K562 (cell line): Measurements from ENCODE around the gene R3HDM2. TPM values are rescaled to one million over a fixed set of nuclear protein-coding genes. Genes with fewer than 3 reads are reported as not detected.

ENCODE experiments used
- DNMT1 ChIP-seq: fragments of 450-650 bp; IDR thresholded peaks from 2 replicates; pipeline ENCODE4 v1.6.1; 2016; ENCODE audit warnings: antibody characterized with exemption, mild to moderate bottlenecking
- FOXK2 ChIP-seq, 2 experiments: fragments of 450-650 bp; IDR thresholded peaks in 1 of 2; conservative IDR thresholded peaks in 1 of 2; 2 replicates each; pipeline ENCODE4 v1.6.1; 2016; ENCODE audit warnings: low read depth in 2 of 2, mild to moderate bottlenecking in 1 of 2
- HLTF ChIP-seq: fragments of 450-650 bp; IDR thresholded peaks from 2 replicates; pipeline ENCODE4 v1.6.1; 2016
- KAT7 ChIP-seq: sonication (generic); formaldehyde crosslinking; IDR thresholded peaks from 2 replicates; pipeline ENCODE4 v1.8.0; 2022; ENCODE audit warnings: missing genetic modification reagents, mild to moderate bottlenecking, borderline replicate concordance
- LARP7 ChIP-seq: fragments of 450-650 bp; IDR thresholded peaks from 2 replicates; pipeline ENCODE4 v1.6.1; 2016
- NFIX ChIP-seq: fragments of 250-450 bp; sonication (Bioruptor Pico); IDR thresholded peaks from 2 replicates; pipeline ENCODE4 v1.4.0; 2020; ENCODE audit warnings: low read depth, mild to moderate bottlenecking, moderate library complexity
- NR2F6 ChIP-seq: fragments of 450-650 bp; formaldehyde crosslinking; IDR thresholded peaks from 2 replicates; pipeline ENCODE4 v1.4.0; 2020; ENCODE audit warnings: mild to moderate bottlenecking
- POLR2AphosphoS5 ChIP-seq: IDR thresholded peaks from 2 replicates; pipeline ENCODE4 v1.6.1; 2011; ENCODE audit warnings: mild to moderate bottlenecking, low read depth, low read length, moderate library complexity; ENCODE audit not compliant: control insufficient read depth, insufficient read depth
- RBM39 ChIP-seq: fragments of 200-400 bp; formaldehyde crosslinking; optimal IDR thresholded peaks from 2 replicates; pipeline ENCODE3; 2018; ENCODE audit warnings: low read depth, low read length
- SRSF7 ChIP-seq: fragments of 200-400 bp; formaldehyde crosslinking; optimal IDR thresholded peaks from 2 replicates; pipeline ENCODE3; 2017; ENCODE audit warnings: mild to moderate bottlenecking, low read depth, low read length
- TEAD2 ChIP-seq: fragments of 450-650 bp; IDR thresholded peaks from 2 replicates; pipeline ENCODE4 v1.6.1; 2016; ENCODE audit warnings: missing genetic modification characterization, control low read depth, missing compliant biosample characterization
- ZNF263 ChIP-seq: sonication (generic); formaldehyde crosslinking; IDR thresholded peaks from 2 replicates; pipeline ENCODE4 v1.8.0; 2022; ENCODE audit warnings: mild to moderate bottlenecking, missing genetic modification reagents, borderline replicate concordance
- ZNF445 ChIP-seq: fragments of 250-450 bp; sonication (Bioruptor Pico); IDR thresholded peaks from 2 replicates; pipeline ENCODE4 v1.4.0; 2020; ENCODE audit warnings: low read depth, mild to moderate bottlenecking, moderate library complexity
- polyA plus RNA-seq, 8 experiments: library from polyadenylated mRNA; depleted of rRNA in 4 of 8; stranded (reverse) in 5 of 8; unstranded in 3 of 8; fragments of >200 nt; fragmentation: Nextera tagmentation in 2 of 8; fragmentation: Illumina TruSeq in 1 of 8; extraction: Ambion mirVana in 2 of 8; extraction: Trizol in 1 of 8; gene quantifications; 2 replicates each; pipeline versions ENCODE4 v1.2.1 to v1.2.3, GENCODE V29; 2011 to 2014; ENCODE audit warnings: inconsistent platforms in 1 of 8, missing spikeins in 1 of 8
- total RNA-seq, 7 experiments: library from RNA; depleted of rRNA in 6 of 7; stranded (reverse); fragments of >200 nt in 6 of 7; fragmentation: Illumina TruSeq in 2 of 7; extraction: Trizol in 2 of 7; gene quantifications; 2 replicates each; pipeline versions ENCODE4 v1.2.1 to v1.2.3, GENCODE V29; 2011 to 2021; ENCODE audit warnings: low replicate concordance in 1 of 7
- TF ChIP-seq, protein P1 (sequence below): fragments of 250-450 bp; sonication (Bioruptor Pico); IDR thresholded peaks from 2 replicates; pipeline ENCODE4 v1.5.0; 2020; ENCODE audit warnings: mild to moderate bottlenecking, borderline replicate concordance
- TF ChIP-seq, protein P2 (sequence below): fragments of 450-650 bp; IDR thresholded peaks from 2 replicates; pipeline ENCODE4 v1.6.1; 2016; ENCODE audit warnings: borderline replicate concordance
- TF ChIP-seq, protein P3 (sequence below): sonication (generic); formaldehyde crosslinking; IDR thresholded peaks from 2 replicates; pipeline ENCODE4 v1.8.0; 2023; ENCODE audit warnings: mild to moderate bottlenecking, missing genetic modification reagents
- TF ChIP-seq, protein P4 (sequence below), 2 experiments: fragments of 450-650 bp in 1 of 2; sonication (generic) in 1 of 2; formaldehyde crosslinking; conservative IDR thresholded peaks; 2 replicates each; pipeline versions ENCODE4 v1.4.0 to v1.8.1; 2020 to 2022; ENCODE audit warnings: mild to moderate bottlenecking in 1 of 2, missing genetic modification reagents in 1 of 2
- TF ChIP-seq, protein P5 (sequence below), 2 experiments: fragments of 450-650 bp; IDR thresholded peaks; 2 replicates each; pipeline ENCODE4 v1.6.1; 2018; ENCODE audit warnings: mild to moderate bottlenecking in 2 of 2, low read depth in 1 of 2; ENCODE audit not compliant: partially characterized antibody in 2 of 2

R3HDM2 gene
- total and polyA plus RNA-seq, 9 of the 15 experiments (the other 6 are each of a cell fraction or from before 2014, with no cell fraction given), result 3.3 to 18.8 (median 9.0) TPM

DNA sequence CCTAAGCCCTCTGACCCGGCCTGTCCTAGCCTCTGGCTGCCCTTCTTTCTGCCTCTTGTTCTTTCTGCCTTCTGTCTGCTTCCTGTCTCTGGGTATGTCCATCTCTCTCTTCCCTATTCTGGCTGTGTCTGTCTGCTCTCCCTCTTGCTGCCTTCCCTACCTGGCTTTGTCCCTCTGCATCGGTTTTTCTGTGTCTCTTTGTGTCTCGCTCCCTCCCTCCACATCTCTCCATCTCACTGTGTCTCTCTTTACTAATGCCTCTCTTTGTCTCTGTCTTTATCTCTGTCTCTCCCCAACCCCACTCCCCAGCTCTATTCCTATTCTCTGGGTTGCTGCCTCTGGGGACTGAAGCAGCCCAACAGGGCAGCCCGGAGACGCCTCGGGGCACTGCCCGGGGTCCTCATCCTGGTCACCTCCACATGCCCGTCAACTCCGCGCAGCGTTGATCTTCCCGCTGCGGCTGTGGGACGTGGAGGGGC is 191.2 kb downstream of the R3HDM2 start (continued):
- TF ChIP-seq, protein P1, sequence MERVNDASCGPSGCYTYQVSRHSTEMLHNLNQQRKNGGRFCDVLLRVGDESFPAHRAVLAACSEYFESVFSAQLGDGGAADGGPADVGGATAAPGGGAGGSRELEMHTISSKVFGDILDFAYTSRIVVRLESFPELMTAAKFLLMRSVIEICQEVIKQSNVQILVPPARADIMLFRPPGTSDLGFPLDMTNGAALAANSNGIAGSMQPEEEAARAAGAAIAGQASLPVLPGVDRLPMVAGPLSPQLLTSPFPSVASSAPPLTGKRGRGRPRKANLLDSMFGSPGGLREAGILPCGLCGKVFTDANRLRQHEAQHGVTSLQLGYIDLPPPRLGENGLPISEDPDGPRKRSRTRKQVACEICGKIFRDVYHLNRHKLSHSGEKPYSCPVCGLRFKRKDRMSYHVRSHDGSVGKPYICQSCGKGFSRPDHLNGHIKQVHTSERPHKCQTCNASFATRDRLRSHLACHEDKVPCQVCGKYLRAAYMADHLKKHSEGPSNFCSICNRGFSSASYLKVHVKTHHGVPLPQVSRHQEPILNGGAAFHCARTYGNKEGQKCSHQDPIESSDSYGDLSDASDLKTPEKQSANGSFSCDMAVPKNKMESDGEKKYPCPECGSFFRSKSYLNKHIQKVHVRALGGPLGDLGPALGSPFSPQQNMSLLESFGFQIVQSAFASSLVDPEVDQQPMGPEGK (CRISPR knock-in tag), result no peak
- TF ChIP-seq FOXK2 (conservative IDR thresholded peaks at IDR 0.05 in 1 of 2, IDR thresholded peaks at IDR 0.05 in 1 of 2; ENCODE audit: low read depth in 2 of 2), result 0 out of 4 replicates have a peak, but pooled peaks of 1 of the 2 experiments have one; percentile 35
- no peak for TF ChIP-seq NFIX
- no peak for TF ChIP-seq POLR2AphosphoS5
- 0 out of 2 replicates have a peak, but pooled peaks have one; percentile 32 for TF ChIP-seq HLTF
- TF ChIP-seq ZNF263 (CRISPR knock-in tag), result no peak
- no peak for TF ChIP-seq KAT7
- TF ChIP-seq DNMT1, result 0 out of 2 replicates have a peak, but pooled peaks have one; percentile 26
- no peak for TF ChIP-seq TEAD2
- TF ChIP-seq, protein P2, sequence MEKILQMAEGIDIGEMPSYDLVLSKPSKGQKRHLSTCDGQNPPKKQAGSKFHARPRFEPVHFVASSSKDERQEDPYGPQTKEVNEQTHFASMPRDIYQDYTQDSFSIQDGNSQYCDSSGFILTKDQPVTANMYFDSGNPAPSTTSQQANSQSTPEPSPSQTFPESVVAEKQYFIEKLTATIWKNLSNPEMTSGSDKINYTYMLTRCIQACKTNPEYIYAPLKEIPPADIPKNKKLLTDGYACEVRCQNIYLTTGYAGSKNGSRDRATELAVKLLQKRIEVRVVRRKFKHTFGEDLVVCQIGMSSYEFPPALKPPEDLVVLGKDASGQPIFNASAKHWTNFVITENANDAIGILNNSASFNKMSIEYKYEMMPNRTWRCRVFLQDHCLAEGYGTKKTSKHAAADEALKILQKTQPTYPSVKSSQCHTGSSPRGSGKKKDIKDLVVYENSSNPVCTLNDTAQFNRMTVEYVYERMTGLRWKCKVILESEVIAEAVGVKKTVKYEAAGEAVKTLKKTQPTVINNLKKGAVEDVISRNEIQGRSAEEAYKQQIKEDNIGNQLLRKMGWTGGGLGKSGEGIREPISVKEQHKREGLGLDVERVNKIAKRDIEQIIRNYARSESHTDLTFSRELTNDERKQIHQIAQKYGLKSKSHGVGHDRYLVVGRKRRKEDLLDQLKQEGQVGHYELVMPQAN, result 0 out of 2 replicates have a peak, but pooled peaks have one; percentile 40
- no peak for TF ChIP-seq ZNF445 (CRISPR knock-in tag)
- TF ChIP-seq LARP7, result peak; percentile 58; the same call in 1 of the 2 replicates
- TF ChIP-seq, protein P3, sequence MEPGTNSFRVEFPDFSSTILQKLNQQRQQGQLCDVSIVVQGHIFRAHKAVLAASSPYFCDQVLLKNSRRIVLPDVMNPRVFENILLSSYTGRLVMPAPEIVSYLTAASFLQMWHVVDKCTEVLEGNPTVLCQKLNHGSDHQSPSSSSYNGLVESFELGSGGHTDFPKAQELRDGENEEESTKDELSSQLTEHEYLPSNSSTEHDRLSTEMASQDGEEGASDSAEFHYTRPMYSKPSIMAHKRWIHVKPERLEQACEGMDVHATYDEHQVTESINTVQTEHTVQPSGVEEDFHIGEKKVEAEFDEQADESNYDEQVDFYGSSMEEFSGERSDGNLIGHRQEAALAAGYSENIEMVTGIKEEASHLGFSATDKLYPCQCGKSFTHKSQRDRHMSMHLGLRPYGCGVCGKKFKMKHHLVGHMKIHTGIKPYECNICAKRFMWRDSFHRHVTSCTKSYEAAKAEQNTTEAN (CRISPR knock-in tag), result 0 out of 2 replicates have a peak, but pooled peaks have one; percentile 5
- TF ChIP-seq, protein P4, sequence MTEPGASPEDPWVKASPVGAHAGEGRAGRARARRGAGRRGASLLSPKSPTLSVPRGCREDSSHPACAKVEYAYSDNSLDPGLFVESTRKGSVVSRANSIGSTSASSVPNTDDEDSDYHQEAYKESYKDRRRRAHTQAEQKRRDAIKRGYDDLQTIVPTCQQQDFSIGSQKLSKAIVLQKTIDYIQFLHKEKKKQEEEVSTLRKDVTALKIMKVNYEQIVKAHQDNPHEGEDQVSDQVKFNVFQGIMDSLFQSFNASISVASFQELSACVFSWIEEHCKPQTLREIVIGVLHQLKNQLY (CRISPR knock-in tag; conservative IDR thresholded peaks at IDR 0.05), result no peak
- TF ChIP-seq NR2F6 (CRISPR knock-in tag), result no peak
- TF ChIP-seq, protein P5, sequence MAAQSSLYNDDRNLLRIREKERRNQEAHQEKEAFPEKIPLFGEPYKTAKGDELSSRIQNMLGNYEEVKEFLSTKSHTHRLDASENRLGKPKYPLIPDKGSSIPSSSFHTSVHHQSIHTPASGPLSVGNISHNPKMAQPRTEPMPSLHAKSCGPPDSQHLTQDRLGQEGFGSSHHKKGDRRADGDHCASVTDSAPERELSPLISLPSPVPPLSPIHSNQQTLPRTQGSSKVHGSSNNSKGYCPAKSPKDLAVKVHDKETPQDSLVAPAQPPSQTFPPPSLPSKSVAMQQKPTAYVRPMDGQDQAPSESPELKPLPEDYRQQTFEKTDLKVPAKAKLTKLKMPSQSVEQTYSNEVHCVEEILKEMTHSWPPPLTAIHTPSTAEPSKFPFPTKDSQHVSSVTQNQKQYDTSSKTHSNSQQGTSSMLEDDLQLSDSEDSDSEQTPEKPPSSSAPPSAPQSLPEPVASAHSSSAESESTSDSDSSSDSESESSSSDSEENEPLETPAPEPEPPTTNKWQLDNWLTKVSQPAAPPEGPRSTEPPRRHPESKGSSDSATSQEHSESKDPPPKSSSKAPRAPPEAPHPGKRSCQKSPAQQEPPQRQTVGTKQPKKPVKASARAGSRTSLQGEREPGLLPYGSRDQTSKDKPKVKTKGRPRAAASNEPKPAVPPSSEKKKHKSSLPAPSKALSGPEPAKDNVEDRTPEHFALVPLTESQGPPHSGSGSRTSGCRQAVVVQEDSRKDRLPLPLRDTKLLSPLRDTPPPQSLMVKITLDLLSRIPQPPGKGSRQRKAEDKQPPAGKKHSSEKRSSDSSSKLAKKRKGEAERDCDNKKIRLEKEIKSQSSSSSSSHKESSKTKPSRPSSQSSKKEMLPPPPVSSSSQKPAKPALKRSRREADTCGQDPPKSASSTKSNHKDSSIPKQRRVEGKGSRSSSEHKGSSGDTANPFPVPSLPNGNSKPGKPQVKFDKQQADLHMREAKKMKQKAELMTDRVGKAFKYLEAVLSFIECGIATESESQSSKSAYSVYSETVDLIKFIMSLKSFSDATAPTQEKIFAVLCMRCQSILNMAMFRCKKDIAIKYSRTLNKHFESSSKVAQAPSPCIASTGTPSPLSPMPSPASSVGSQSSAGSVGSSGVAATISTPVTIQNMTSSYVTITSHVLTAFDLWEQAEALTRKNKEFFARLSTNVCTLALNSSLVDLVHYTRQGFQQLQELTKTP (IDR thresholded peaks at IDR 0.05; ENCODE audit: low read depth in 1 of 2, partially characterized antibody in 2 of 2), result peak in 1 of 2 experiments; percentile 45
- TF ChIP-seq SRSF7, result no peak
- no peak for TF ChIP-seq RBM39
